ENCODE data around the gene USP32.

- no peak for TF ChIP-seq EZH2 (IDR thresholded peaks at IDR 0.05; ENCODE audit: low read length)
- TF ChIP-seq, protein P1, sequence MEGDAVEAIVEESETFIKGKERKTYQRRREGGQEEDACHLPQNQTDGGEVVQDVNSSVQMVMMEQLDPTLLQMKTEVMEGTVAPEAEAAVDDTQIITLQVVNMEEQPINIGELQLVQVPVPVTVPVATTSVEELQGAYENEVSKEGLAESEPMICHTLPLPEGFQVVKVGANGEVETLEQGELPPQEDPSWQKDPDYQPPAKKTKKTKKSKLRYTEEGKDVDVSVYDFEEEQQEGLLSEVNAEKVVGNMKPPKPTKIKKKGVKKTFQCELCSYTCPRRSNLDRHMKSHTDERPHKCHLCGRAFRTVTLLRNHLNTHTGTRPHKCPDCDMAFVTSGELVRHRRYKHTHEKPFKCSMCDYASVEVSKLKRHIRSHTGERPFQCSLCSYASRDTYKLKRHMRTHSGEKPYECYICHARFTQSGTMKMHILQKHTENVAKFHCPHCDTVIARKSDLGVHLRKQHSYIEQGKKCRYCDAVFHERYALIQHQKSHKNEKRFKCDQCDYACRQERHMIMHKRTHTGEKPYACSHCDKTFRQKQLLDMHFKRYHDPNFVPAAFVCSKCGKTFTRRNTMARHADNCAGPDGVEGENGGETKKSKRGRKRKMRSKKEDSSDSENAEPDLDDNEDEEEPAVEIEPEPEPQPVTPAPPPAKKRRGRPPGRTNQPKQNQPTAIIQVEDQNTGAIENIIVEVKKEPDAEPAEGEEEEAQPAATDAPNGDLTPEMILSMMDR (optimal IDR thresholded peaks at IDR 0.05 in 1 of 3, IDR thresholded peaks at IDR 0.05 in 1 of 3, conservative IDR thresholded peaks at IDR 0.05 in 1 of 3; ENCODE audit: extremely low read depth in 1 of 3, insufficient read depth in 2 of 3, low read length in 3 of 3), result no peak
Measured at GRCh38 chr17:60165971-60166370, 226.0 kb downstream of the USP32 start.
